K562 (cell line): ENCODE data around the gene C1orf198. TPM values are rescaled to one million over a fixed set of nuclear protein-coding genes. Genes with fewer than 3 reads are reported as not detected.

Experiments used
- ATAC-seq: fragments of 200-7000 bp; cut with Tn5 transposase; 3 replicates; pipeline ENCODE4 v1.9.1; 2020; ENCODE audit warnings: moderate library complexity
- BruUV-seq: library from RNA; stranded (reverse); fragments of 400-500 nt; replicated peaks from 2 replicates; lab custom pipeline; 2021; lab: Mats Ljungman, UMichigan
- CTCF ChIA-PET: fragments of 300-600 bp; formaldehyde crosslinking; extraction: SDS; loops from one replicate; lab custom pipeline; 2021; ENCODE audit warnings: low intra/inter-chr PET ratio; lab: Yijun Ruan, JAX
- POLR2A ChIA-PET: fragments of 300-600, 350-650 bp; sonication (Branson Sonifier 250); formaldehyde crosslinking; extraction: SDS; loops from one replicate; lab custom pipeline; 2021; ENCODE audit warnings: antibody characterized with exemption, inconsistent platforms; lab: Yijun Ruan, JAX
- DNase-seq, 4 experiments: peaks; one replicate each; pipeline versions ENCODE4 v3.0.0 to v3.0.0-alpha.2; 2011 to 2018; ENCODE audit warnings: low spot score in 3 of 4, mixed read lengths in 3 of 4; ENCODE audit errors: extremely low read depth in 1 of 4
- FAIRE-seq: peaks from 2 replicates; lab custom pipeline; 2011; peaks lifted over from hg19 to GRCh38; lab: Jason Lieb, UNC
- H2AFZ ChIP-seq: 2 replicates; pipeline ENCODE4 v1.6.0; 2011; ENCODE audit warnings: low read depth, low read length, control low read depth, inconsistent platforms
- H3K27ac ChIP-seq: fragments of 200-600 bp; 3 replicates; pipeline ENCODE4 v1.8.0; 2011; ENCODE audit warnings: low read depth, mild to moderate bottlenecking, control low read depth, inconsistent platforms, low read length, moderate library complexity, mixed read lengths; ENCODE audit errors: extremely low read depth
- H3K27me3 ChIP-seq, 2 experiments: fragments of 300-600 bp in 1 of 2; 2 replicates in 1 of 2; 3 replicates in 1 of 2; pipeline versions ENCODE4 v1.6.0 to v1.8.0; 2011; ENCODE audit warnings: inconsistent platforms in 2 of 2, low read length in 2 of 2, mild to moderate bottlenecking in 1 of 2, mixed read lengths in 1 of 2, moderate library complexity in 1 of 2; ENCODE audit not compliant: control insufficient read depth in 2 of 2, insufficient read depth in 2 of 2
- H3K36me3 ChIP-seq: fragments of 300-600 bp; 3 replicates; pipeline ENCODE4 v1.8.0; 2011; ENCODE audit warnings: mild to moderate bottlenecking, low read length, inconsistent platforms; ENCODE audit not compliant: control insufficient read depth, insufficient read depth
- H3K4me1 ChIP-seq, 2 experiments: fragments of 200-600 bp in 1 of 2; replicated peaks in 1 of 2; 2 replicates in 1 of 2; 3 replicates in 1 of 2; pipeline versions ENCODE4 v1.5.1 to v1.8.0; 2011; ENCODE audit warnings: inconsistent platforms in 2 of 2, low read length in 2 of 2, mild to moderate bottlenecking in 1 of 2, mixed read lengths in 1 of 2, moderate library complexity in 1 of 2; ENCODE audit not compliant: control insufficient read depth in 2 of 2, insufficient read depth in 2 of 2
- H3K4me2 ChIP-seq: 2 replicates; pipeline ENCODE4 v1.6.1; 2011; ENCODE audit warnings: low read length, control low read depth, inconsistent platforms, mixed read lengths; ENCODE audit not compliant: insufficient read depth
- H3K4me3 ChIP-seq: fragments of 200-600 bp; sonication (generic), shearing (Covaris generic); 2 replicates; pipeline ENCODE4 v1.5.1; 2016; ENCODE audit warnings: control low read depth, inconsistent platforms
- H3K79me2 ChIP-seq: fragments of 200-600 bp; 3 replicates; pipeline ENCODE4 v1.8.0; 2011; ENCODE audit warnings: low read length, inconsistent platforms; ENCODE audit not compliant: control insufficient read depth, insufficient read depth
- H3K9ac ChIP-seq, 2 experiments: 2 replicates each; pipeline versions ENCODE4 v1.6.0 to v1.6.1; 2011; ENCODE audit warnings: low read depth in 2 of 2, low read length in 2 of 2, control low read depth in 1 of 2, inconsistent platforms in 1 of 2, mild to moderate bottlenecking in 1 of 2, mixed read lengths in 1 of 2; ENCODE audit not compliant: insufficient read depth in 1 of 2
- H3K9me1 ChIP-seq: one replicate; pipeline ENCODE4 v1.6.0; 2011; ENCODE audit warnings: inconsistent platforms, mild to moderate bottlenecking, low read length, moderate library complexity; ENCODE audit not compliant: control insufficient read depth, insufficient read depth
- H3K9me3 ChIP-seq: replicated peaks from 2 replicates; pipeline ENCODE4 v1.5.1; 2011; ENCODE audit warnings: low read depth, low read length, inconsistent platforms; ENCODE audit not compliant: control insufficient read depth, insufficient read depth
- H4K20me1 ChIP-seq: replicated peaks from 2 replicates; pipeline ENCODE4 v1.6.1; 2011; ENCODE audit warnings: low read length, inconsistent platforms, mixed read lengths; ENCODE audit not compliant: control insufficient read depth, insufficient read depth
- FOXA1 ChIP-seq: fragments of 450-650 bp; IDR thresholded peaks from 2 replicates; pipeline ENCODE4 v1.6.1; 2016; ENCODE audit warnings: mild to moderate bottlenecking, borderline replicate concordance
- NR2F6 ChIP-seq: fragments of 450-650 bp; formaldehyde crosslinking; IDR thresholded peaks from 2 replicates; pipeline ENCODE4 v1.4.0; 2020; ENCODE audit warnings: mild to moderate bottlenecking
- POLR2AphosphoS2 ChIP-seq: IDR thresholded peaks from 2 replicates; pipeline ENCODE4 v1.6.1; 2012; ENCODE audit warnings: low read length, improper control_type of control experiment
- SIX5 ChIP-seq, 2 experiments: IDR thresholded peaks; 2 replicates each; pipeline ENCODE4 v1.6.1; 2011; ENCODE audit warnings: low read length in 2 of 2, borderline replicate concordance in 1 of 2, low read depth in 1 of 2, mild to moderate bottlenecking in 1 of 2, moderate library complexity in 1 of 2; ENCODE audit not compliant: insufficient read depth in 1 of 2
- VEZF1 ChIP-seq: fragments of 200-800 bp; sonication (Bioruptor generic); IDR thresholded peaks from 2 replicates; pipeline ENCODE4 v1.6.1; 2017; ENCODE audit warnings: missing genetic modification characterization, missing compliant biosample characterization
- ZNF212 ChIP-seq: fragments of 450-650 bp; formaldehyde crosslinking; IDR thresholded peaks from 2 replicates; pipeline ENCODE4 v1.4.0; 2020; ENCODE audit warnings: mild to moderate bottlenecking
- WGBS: fragments of 100-300 bp; shearing (Covaris generic); methylation state at CpG from one replicate; pipeline ENCODE4 v1.1.6; 2016; ENCODE audit warnings: low coverage, mixed read lengths; ENCODE audit not compliant: insufficient coverage; ENCODE audit errors: missing lambda C conversion rate; 5-methylcytosine and 5-hydroxymethylcytosine counted together
- in situ Hi-C: fragments of 300-500 bp; cut with MboI; formaldehyde crosslinking; loops from 4 replicates; pipeline ENCODE4 v1.15.0; 2018; ENCODE audit warnings: inconsistent platforms, mixed read lengths
- intact Hi-C: fragments of 100-400 bp; cut with micrococcal nuclease; formaldehyde crosslinking; loops from 2 replicates; pipeline ENCODE4 v1.14.2; 2022
- polyA plus RNA-seq, 8 experiments: library from polyadenylated mRNA; depleted of rRNA in 4 of 8; stranded (reverse) in 5 of 8; unstranded in 3 of 8; fragments of >200 nt; fragmentation: Nextera tagmentation in 2 of 8; fragmentation: Illumina TruSeq in 1 of 8; extraction: Ambion mirVana in 2 of 8; extraction: Trizol in 1 of 8; gene quantifications; 2 replicates each; pipeline versions ENCODE4 v1.2.1 to v1.2.3, GENCODE V29; 2011 to 2014; ENCODE audit warnings: inconsistent platforms in 1 of 8, missing spikeins in 1 of 8
- total RNA-seq, 7 experiments: library from RNA; depleted of rRNA in 6 of 7; stranded (reverse); fragments of >200 nt in 6 of 7; fragmentation: Illumina TruSeq in 2 of 7; extraction: Trizol in 2 of 7; gene quantifications; 2 replicates each; pipeline versions ENCODE4 v1.2.1 to v1.2.3, GENCODE V29; 2011 to 2021; ENCODE audit warnings: low replicate concordance in 1 of 7

Gene C1orf198
- total and polyA plus RNA-seq, 9 of the 15 experiments (the other 6 are each of a cell fraction or from before 2014, with no cell fraction given): 2.0 to 15.1 (median 10.4) TPM

- TF ChIP-seq SIX5 (IDR thresholded peaks at IDR 0.05; ENCODE audit: borderline replicate concordance in 1 of 2, insufficient read depth in 1 of 2, low read depth in 1 of 2, low read length in 2 of 2) (no peak), POLR2AphosphoS2 (no peak), VEZF1 (CRISPR knock-in tag) (no peak), ZNF212 (CRISPR knock-in tag) (no peak)
Observed at GRCh38 chr1:230898144-230898543, 29.8 kb upstream of the C1orf198 start (continued).

DNA sequence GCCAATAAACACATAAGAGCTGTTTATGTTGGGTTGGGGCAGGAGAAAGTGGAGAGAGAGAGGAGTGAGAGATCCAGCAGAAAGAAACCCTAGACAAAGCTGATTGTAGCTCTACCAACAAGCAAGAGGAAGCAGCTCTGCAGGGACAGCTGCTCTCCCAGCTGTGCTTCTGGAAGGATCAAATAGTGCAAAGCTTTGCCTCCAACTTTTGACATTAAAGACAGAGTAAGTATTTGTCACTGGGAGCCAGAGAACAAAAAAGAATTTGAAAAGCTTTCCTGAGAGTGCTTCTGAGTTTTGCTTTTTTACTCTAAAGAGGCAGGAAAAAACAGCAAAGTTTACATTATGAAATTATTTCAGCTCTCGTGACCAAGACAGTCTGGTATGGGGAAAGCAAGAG lies 28.5 kb upstream of the C1orf198 start:
- 0% methylated on average over 1 of the region's 1 CpG for WGBS
- intact Hi-C loops (no loop called here), in situ Hi-C loops (no loop called here)
- no TSS peak for BruUV-seq
- TF ChIP-seq NR2F6 (CRISPR knock-in tag) (no peak), FOXA1 (no peak)
- Histone ChIP-seq H3K36me3 (no peaks in the 10 kb centered on the region), H3K9me3 (no peaks in the 10 kb centered on the region), H3K4me1 (no peaks in the 10 kb centered on the region), H2AFZ (no peak overlapping the region), H3K9ac (no peak overlapping the region), H3K4me2 (no peak overlapping the region), H3K79me2 (no peaks in the 10 kb centered on the region), H3K9me1 (no peaks in the 10 kb centered on the region), H4K20me1 (0 out of 2 replicates have a peak, but pooled peaks cover 5% of the 10 kb centered on the region), H3K27me3 (peaks cover 39 to 45% of the 10 kb centered on the region in 2 experiments), H3K27ac (no peak overlapping the region), H3K4me3 (no peak overlapping the region)
- POLR2A ChIA-PET: interaction anchor here (1.0 to 3.3 kb wide), 5 partner anchors 10 to 29 kb away, joined by 3 to 17 read pairs (median 6); no protein-coding TSS in a partner anchor
- FAIRE-seq (no peak), DNase-seq (no peak), ATAC-seq (no peak)
- CTCF ChIA-PET: no interaction called here
